Measurements from ENCODE around the gene PCDHGA3.

DNA sequence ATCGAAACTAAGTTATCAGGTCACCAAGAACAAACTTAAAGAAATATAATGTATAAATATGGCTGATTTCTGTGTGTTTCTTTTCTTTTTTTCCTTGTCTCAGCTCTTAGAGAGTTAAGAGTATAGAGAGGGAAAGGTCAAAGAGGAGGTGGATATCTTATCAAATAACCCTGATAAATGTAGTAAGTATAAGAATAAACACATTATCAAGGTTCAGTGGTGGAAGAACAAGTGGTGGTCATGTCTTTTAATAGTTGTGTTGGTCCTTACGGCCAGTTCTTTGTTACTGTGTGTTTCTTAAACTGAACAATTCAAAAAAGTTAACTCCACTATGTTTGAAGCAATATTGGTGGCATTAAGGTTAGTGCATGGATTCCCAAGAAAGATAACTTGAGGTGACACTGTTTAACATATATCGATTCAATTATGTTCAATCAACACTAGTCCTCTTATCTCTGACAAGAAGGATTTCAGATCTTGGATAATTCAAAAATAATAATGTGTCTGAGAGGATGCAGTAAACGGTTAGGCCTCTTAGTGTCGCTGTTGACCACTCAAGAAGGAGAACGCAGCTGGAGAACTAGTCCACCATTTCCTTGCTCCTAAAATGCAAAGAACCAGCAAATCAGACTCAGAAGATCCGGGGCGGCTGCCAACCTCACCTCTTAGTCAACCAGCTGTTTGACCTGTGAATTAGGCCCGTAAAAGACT lies at the start of gene PCDHGA3:
- TF ChIP-seq, protein P1, sequence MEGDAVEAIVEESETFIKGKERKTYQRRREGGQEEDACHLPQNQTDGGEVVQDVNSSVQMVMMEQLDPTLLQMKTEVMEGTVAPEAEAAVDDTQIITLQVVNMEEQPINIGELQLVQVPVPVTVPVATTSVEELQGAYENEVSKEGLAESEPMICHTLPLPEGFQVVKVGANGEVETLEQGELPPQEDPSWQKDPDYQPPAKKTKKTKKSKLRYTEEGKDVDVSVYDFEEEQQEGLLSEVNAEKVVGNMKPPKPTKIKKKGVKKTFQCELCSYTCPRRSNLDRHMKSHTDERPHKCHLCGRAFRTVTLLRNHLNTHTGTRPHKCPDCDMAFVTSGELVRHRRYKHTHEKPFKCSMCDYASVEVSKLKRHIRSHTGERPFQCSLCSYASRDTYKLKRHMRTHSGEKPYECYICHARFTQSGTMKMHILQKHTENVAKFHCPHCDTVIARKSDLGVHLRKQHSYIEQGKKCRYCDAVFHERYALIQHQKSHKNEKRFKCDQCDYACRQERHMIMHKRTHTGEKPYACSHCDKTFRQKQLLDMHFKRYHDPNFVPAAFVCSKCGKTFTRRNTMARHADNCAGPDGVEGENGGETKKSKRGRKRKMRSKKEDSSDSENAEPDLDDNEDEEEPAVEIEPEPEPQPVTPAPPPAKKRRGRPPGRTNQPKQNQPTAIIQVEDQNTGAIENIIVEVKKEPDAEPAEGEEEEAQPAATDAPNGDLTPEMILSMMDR (IDR thresholded peaks at IDR 0.05): no peak
- TF ChIP-seq POLR2AphosphoS5 (IDR thresholded peaks at IDR 0.05) (no peak), POLR2A (IDR thresholded peaks at IDR 0.05) (no peak)

Measured in prostate gland (tissue), 2 donors.